ENCODE data around the gene TENM4.
A peak's percentile ranks its signal among the peaks of the same experiment; 100 is the strongest.

Gene TENM4

DNA sequence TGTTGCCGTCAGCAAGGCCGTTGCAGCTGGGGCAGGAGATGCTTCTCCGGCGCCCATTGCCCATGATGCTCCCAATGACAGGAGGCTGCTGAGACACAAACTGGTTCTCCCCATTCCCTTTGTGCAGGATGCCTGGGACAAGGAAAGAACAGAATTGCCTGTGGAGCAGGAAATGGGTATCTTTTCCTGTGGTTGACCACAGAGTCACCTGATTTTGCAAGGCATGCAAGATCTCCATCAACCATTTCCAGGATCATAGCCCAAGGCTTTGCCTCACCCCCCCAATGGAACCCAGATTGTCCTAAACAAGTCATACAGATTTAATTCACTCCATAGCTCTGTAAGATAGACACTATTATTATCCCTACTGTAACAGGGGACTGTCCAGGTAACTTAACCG lies 718.0 kb downstream of the TENM4 start:
- H3K36me3 ChIP-seq (ENCODE audit: control insufficient read depth, insufficient read depth, low read length), result no peaks in the 10 kb centered on the region
- H3K27me3 ChIP-seq (ENCODE audit: control insufficient read depth, insufficient read depth, low read length), result no peaks in the 10 kb centered on the region
- no peak overlapping the region for H3K9ac ChIP-seq (ENCODE audit: low read depth, low read length)
- no peaks in the 10 kb centered on the region for H3K4me1 ChIP-seq (ENCODE audit: control insufficient read depth, insufficient read depth, low read length)
- H3K4me3 ChIP-seq (ENCODE audit: low read depth, low read length), result no peak overlapping the region
- H3K9me3 ChIP-seq (ENCODE audit: control insufficient read depth, insufficient read depth, low read length), result no peaks in the 10 kb centered on the region

DNA sequence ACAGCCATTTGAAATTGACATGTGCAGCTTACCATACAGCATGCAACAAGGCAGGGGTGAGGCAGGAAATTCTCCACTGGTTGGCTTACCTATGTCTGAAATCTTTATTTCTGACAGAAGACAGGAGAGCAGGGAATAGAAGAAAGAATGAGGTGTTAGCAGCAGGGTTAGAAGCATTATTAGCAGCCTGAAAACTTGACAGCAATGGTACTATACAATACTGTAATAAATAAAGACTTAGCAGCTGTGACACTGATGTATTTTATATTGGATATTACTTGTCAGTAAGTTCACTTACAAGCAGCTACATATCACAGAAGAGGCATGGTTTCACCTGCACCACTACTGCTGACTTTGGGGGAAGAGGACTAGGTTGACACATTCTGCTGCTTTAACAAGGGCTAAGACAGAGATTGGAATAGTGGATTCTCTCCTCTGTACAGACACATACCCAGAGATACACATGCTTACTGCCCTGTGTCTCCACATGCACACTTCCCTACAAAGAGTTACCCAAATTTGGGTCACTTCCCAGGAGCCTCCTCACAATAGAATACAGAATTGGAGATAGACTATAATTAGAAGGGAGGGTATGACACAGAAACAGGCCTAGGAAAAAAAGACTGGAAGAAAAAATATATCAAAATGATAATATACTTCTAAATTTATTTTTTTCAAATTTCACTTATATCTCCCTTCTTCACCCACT lies 720.4 kb downstream of the TENM4 start:
- H3K27me3 ChIP-seq (ENCODE audit: control insufficient read depth, insufficient read depth, low read length), result no peaks in the 10 kb centered on the region
- H3K9me3 ChIP-seq (ENCODE audit: control insufficient read depth, insufficient read depth, low read length), result no peaks in the 10 kb centered on the region
- no peaks in the 10 kb centered on the region for H3K36me3 ChIP-seq (ENCODE audit: control insufficient read depth, insufficient read depth, low read length)
- no peaks in the 10 kb centered on the region for H3K4me1 ChIP-seq (ENCODE audit: control insufficient read depth, insufficient read depth, low read length)
- H3K4me3 ChIP-seq (ENCODE audit: low read depth, low read length), result no peak overlapping the region
- no peak overlapping the region for H3K9ac ChIP-seq (ENCODE audit: low read depth, low read length)

DNA sequence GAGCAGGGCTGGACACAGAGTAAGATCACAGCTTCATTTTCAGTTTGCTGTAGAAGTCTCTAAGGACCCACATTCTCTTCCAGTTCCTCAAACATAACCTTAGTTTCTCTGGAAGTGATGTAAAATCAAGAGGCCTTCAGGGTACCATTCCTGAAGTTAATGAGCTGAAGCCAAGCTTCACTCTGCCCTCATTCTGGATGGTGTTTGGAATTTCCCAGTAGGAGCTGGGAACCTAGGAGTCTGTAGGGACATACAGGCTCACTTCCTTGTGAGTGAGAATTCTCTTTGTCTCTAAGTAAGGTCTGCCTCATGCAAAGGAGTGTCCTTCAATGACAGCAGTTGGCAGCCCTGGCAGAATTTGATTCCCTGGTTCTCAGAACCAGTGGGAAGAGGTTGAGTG lies 723.8 kb downstream of the TENM4 start:
- H3K4me1 ChIP-seq (ENCODE audit: control insufficient read depth, insufficient read depth, low read length), result no peaks in the 10 kb centered on the region
- H3K9me3 ChIP-seq (ENCODE audit: control insufficient read depth, insufficient read depth, low read length), result no peaks in the 10 kb centered on the region
- H3K36me3 ChIP-seq (ENCODE audit: control insufficient read depth, insufficient read depth, low read length), result no peaks in the 10 kb centered on the region
- no peak overlapping the region for H3K9ac ChIP-seq (ENCODE audit: low read depth, low read length)
- no peaks in the 10 kb centered on the region for H3K27me3 ChIP-seq (ENCODE audit: control insufficient read depth, insufficient read depth, low read length)
- no peak overlapping the region for H3K4me3 ChIP-seq (ENCODE audit: low read depth, low read length)

DNA sequence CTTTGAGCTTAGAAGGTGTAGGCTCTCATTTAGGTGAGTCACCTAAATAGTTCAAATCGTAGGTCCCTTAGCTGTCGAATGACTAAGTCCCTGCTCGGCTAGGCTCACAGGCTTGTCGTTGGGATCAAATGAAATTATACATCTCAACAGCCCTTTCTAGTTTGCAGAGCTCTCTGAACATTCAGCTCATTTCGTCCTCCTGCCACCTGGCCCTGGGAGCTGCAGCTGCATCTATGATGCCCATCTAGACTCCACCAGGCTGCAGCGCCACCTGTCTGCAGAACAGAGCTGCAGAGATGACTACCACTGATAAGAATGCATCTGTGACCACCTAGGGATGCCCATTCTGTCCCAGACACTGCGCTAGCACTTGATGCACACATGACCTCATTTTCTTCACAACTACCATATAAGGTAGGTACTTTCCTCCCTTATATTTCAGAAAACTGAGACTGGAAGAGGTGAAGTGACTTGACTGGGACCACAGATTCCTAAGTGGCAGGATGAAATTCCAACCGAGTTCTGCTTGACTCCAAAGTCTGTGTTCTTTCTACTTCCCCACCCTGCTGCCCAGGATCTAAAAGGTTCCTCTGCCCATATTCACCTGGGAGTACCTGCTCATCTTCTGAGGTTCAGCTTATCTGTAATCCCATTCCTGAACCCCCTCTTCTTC lies 725.1 kb downstream of the TENM4 start:
- H3K27me3 ChIP-seq (ENCODE audit: control insufficient read depth, insufficient read depth, low read length), result no peaks in the 10 kb centered on the region
- no peak overlapping the region for H3K4me3 ChIP-seq (ENCODE audit: low read depth, low read length)
- H3K4me1 ChIP-seq (ENCODE audit: control insufficient read depth, insufficient read depth, low read length), result no peaks in the 10 kb centered on the region
- H3K36me3 ChIP-seq (ENCODE audit: control insufficient read depth, insufficient read depth, low read length), result no peaks in the 10 kb centered on the region
- H3K9ac ChIP-seq (ENCODE audit: low read depth, low read length), result no peak overlapping the region
- H3K9me3 ChIP-seq (ENCODE audit: control insufficient read depth, insufficient read depth, low read length), result no peaks in the 10 kb centered on the region

DNA sequence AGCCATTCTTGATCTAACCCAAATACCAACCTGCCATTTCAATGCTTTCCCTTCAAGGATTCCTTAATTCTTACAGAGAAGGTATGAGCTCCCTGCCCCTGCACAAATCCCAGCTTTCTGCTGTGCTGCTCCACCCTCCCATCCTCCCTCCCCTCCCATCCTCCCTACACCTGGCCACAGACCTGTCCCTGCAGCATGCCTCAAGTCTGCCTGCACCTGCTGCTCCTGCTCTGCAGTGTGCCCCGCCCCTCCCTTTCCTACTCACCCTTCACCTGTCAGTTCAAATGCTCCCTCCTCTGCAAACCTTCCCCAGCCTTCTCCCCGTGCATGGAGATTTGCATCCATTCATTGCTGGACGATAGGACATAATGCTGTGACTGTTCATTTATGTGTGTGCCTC lies 726.3 kb downstream of the TENM4 start:
- H3K9me3 ChIP-seq (ENCODE audit: control insufficient read depth, insufficient read depth, low read length), result no peaks in the 10 kb centered on the region
- no peak overlapping the region for H3K9ac ChIP-seq (ENCODE audit: low read depth, low read length)
- no peaks in the 10 kb centered on the region for H3K4me1 ChIP-seq (ENCODE audit: control insufficient read depth, insufficient read depth, low read length)
- H3K36me3 ChIP-seq (ENCODE audit: control insufficient read depth, insufficient read depth, low read length), result no peaks in the 10 kb centered on the region
- H3K27me3 ChIP-seq (ENCODE audit: control insufficient read depth, insufficient read depth, low read length), result no peaks in the 10 kb centered on the region
- H3K4me3 ChIP-seq (ENCODE audit: low read depth, low read length), result no peak overlapping the region

DNA sequence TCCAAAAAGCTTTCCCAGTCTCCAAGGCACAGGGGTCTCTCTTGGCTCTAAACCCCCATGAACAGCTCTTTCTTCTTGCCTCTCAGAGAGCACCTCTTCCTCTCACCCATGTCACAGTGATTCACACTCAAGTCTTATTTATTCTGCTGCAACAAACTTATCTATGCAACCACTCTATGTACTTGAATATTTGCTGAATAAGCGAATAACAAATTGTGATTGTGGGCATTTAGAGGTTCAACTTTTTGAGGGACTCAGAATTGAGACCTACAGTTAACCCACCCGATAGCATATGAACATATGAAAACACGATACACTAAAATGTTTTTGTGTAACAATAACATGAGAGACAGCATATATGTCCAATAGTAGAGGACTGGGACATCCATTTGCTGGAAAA lies 729.1 kb downstream of the TENM4 start:
- Histone ChIP-seq H3K36me3 (ENCODE audit: control insufficient read depth, insufficient read depth, low read length) (no peaks in the 10 kb centered on the region), H3K9ac (ENCODE audit: low read depth, low read length) (no peak overlapping the region), H3K4me1 (ENCODE audit: control insufficient read depth, insufficient read depth, low read length) (no peaks in the 10 kb centered on the region), H3K9me3 (ENCODE audit: control insufficient read depth, insufficient read depth, low read length) (no peaks in the 10 kb centered on the region), H3K4me3 (ENCODE audit: low read depth, low read length) (no peak overlapping the region), H3K27me3 (ENCODE audit: control insufficient read depth, insufficient read depth, low read length) (no peaks in the 10 kb centered on the region)

DNA sequence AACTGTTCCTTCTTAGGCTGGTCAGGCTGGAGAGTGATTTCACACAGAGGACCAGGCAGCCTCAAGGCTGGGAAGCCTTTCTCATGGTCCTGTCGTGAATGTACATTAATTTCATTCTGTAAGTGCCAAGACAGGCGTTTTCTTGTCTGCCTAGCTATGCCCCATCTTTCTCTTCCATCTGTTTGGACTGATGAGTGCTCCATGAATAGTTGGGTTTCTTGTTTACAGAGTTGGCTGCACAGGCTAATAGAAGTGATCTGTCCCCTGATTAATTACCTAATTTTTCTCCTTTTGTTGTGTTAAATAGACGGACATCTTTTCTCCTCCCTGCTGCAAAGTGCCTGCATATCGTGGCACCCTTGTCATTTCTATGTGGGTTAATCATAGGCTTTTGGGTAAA lies 730.4 kb downstream of the TENM4 start:
- H3K36me3 ChIP-seq (ENCODE audit: control insufficient read depth, insufficient read depth, low read length), result no peaks in the 10 kb centered on the region
- no peaks in the 10 kb centered on the region for H3K9me3 ChIP-seq (ENCODE audit: control insufficient read depth, insufficient read depth, low read length)
- H3K4me3 ChIP-seq (ENCODE audit: low read depth, low read length), result no peak overlapping the region
- no peaks in the 10 kb centered on the region for H3K4me1 ChIP-seq (ENCODE audit: control insufficient read depth, insufficient read depth, low read length)
- no peak overlapping the region for H3K9ac ChIP-seq (ENCODE audit: low read depth, low read length)
- no peaks in the 10 kb centered on the region for H3K27me3 ChIP-seq (ENCODE audit: control insufficient read depth, insufficient read depth, low read length)

DNA sequence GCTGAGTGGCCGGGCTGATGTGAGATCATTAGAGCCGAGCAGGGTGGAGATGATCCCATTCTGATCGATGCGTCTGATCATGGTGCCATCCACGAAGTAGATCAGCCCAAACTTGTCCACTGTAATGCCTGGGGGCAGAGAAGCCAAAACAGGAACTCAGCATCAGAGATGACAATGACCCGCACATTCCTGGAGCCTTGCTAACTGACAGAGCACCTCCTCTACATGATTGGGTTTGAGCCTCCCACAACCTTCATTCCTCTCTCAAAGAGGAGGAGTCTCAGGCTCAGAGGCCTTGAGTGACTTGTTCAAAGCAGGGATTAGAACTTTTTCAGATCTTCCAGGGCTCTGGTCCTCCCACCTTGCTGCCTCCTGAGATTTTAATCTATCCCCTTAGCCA lies 732.4 kb downstream of the TENM4 start:
- no peak overlapping the region for H3K4me3 ChIP-seq (ENCODE audit: low read depth, low read length)
- H3K9ac ChIP-seq (ENCODE audit: low read depth, low read length), result peak overlapping the region; percentile 5
- no peaks in the 10 kb centered on the region for H3K36me3 ChIP-seq (ENCODE audit: control insufficient read depth, insufficient read depth, low read length)
- H3K4me1 ChIP-seq (ENCODE audit: control insufficient read depth, insufficient read depth, low read length), result no peaks in the 10 kb centered on the region
- no peaks in the 10 kb centered on the region for H3K27me3 ChIP-seq (ENCODE audit: control insufficient read depth, insufficient read depth, low read length)
- no peaks in the 10 kb centered on the region for H3K9me3 ChIP-seq (ENCODE audit: control insufficient read depth, insufficient read depth, low read length)

DNA sequence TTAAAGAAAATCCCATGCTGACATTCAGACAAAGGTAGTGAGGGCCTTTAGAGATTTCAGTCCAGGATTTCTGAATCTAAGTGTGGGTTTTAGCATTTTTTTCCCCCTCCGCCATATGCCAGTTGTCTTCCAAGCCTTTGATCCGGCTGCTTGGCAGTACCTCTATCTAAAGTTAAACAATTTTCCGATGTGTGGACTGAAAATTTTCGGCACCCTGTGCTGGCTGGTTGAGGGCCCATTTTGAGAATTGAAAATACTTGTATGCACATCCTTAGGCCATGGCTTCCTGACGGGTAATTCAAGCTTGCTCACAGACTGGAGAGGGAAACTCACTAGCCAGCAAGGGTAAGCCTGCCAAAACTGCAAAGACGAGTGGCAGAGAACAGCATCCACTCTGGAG lies 734.3 kb downstream of the TENM4 start:
- Histone ChIP-seq H3K9ac (ENCODE audit: low read depth, low read length) (no peak overlapping the region), H3K9me3 (ENCODE audit: control insufficient read depth, insufficient read depth, low read length) (no peaks in the 10 kb centered on the region), H3K4me1 (ENCODE audit: control insufficient read depth, insufficient read depth, low read length) (no peaks in the 10 kb centered on the region), H3K27me3 (ENCODE audit: control insufficient read depth, insufficient read depth, low read length) (no peaks in the 10 kb centered on the region), H3K36me3 (ENCODE audit: control insufficient read depth, insufficient read depth, low read length) (no peaks in the 10 kb centered on the region), H3K4me3 (ENCODE audit: low read depth, low read length) (no peak overlapping the region)

DNA sequence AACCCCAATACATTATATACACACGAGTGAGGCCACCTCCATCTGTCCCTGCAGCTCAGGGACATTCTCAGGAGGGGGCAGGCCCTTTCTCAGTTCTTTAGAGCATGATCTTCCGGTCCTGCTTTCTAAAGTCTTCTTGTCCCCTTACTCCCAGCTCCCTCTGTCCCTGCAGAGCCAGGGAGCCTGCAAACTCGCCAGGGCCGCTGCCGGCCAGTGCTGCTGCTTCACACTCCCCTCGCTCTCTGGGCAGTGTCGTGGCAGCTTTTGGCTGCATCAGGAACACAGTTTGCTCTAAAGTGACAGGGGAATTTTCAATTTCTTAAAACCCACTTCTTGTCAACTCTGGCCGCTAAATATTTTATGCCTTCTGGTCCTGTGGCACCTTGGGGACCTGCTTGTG lies 736.0 kb downstream of the TENM4 start:
- Histone ChIP-seq H3K9me3 (ENCODE audit: control insufficient read depth, insufficient read depth, low read length) (no peaks in the 10 kb centered on the region), H3K36me3 (ENCODE audit: control insufficient read depth, insufficient read depth, low read length) (no peaks in the 10 kb centered on the region), H3K4me1 (ENCODE audit: control insufficient read depth, insufficient read depth, low read length) (no peaks in the 10 kb centered on the region), H3K27me3 (ENCODE audit: control insufficient read depth, insufficient read depth, low read length) (no peaks in the 10 kb centered on the region), H3K4me3 (ENCODE audit: low read depth, low read length) (no peak overlapping the region), H3K9ac (ENCODE audit: low read depth, low read length) (no peak overlapping the region)

DNA sequence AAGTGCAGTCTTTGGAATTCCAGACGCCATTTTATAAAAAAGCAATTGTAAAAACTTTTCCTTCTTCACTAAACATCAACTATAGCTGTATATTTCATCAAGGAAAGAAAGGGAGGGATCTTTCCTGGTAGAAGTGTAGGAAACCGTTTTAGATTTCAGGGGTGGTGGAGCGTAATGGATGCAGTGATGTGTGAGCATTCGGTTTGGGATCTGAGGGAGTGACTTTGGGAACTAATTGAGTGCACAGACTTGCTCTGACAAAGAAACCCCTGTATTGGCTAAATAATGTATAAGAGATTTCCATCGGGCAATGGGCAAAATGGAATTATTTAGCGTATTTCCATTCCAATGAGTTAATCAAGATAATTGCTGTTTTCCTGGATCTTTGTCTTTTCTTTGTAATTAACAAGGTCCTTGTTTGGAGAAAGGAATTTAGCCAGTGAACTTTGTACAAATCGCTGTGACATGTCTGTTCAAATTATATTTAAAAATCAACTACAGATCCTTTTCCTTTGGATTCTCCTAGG lies 741.2 kb downstream of the TENM4 start:
- H3K9ac ChIP-seq (ENCODE audit: low read depth, low read length), result no peak overlapping the region
- no peak overlapping the region for H3K4me3 ChIP-seq (ENCODE audit: low read depth, low read length)
- H3K36me3 ChIP-seq (ENCODE audit: control insufficient read depth, insufficient read depth, low read length), result no peaks in the 10 kb centered on the region
- H3K9me3 ChIP-seq (ENCODE audit: control insufficient read depth, insufficient read depth, low read length), result no peaks in the 10 kb centered on the region
- H3K4me1 ChIP-seq (ENCODE audit: control insufficient read depth, insufficient read depth, low read length), result no peaks in the 10 kb centered on the region
- H3K27me3 ChIP-seq (ENCODE audit: control insufficient read depth, insufficient read depth, low read length), result no peaks in the 10 kb centered on the region

DNA sequence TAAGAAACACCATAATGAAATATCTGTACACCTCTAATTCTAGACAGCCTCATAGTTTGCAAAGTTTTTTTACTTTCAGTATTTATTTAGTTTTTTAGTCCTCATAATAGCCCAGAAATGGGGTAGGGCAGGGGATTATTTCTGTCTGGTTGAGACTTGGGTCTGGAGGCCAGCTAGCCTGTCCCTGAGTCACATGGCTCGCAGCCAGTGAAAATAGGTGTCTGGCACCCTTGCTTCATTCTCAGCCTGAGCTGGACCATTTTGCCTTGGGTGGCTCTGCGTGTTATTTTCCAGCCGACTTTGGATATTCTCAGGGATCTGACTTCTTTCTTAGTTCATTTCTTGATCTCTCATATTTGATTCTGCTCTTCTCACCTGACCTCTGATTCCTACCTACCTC lies 742.2 kb downstream of the TENM4 start:
- Histone ChIP-seq H3K27me3 (ENCODE audit: control insufficient read depth, insufficient read depth, low read length) (no peaks in the 10 kb centered on the region), H3K9ac (ENCODE audit: low read depth, low read length) (no peak overlapping the region), H3K4me3 (ENCODE audit: low read depth, low read length) (no peak overlapping the region), H3K4me1 (ENCODE audit: control insufficient read depth, insufficient read depth, low read length) (no peaks in the 10 kb centered on the region), H3K9me3 (ENCODE audit: control insufficient read depth, insufficient read depth, low read length) (no peaks in the 10 kb centered on the region), H3K36me3 (ENCODE audit: control insufficient read depth, insufficient read depth, low read length) (no peaks in the 10 kb centered on the region)

Data from iPS-15b (cell line).